Cardiac septum (tissue), 1 donor: ENCODE data around the gene REM2. TPM values are rescaled to one million over a fixed set of nuclear protein-coding genes. Genes with fewer than 3 reads are reported as not detected.
"Not testable (repeated sequence)": the region's sequence is repeated elsewhere in the genome, so short reads cannot be mapped to it uniquely, and the experiment has no call there.

Experiments used
- DNase-seq: peaks from one replicate; pipeline ENCODE4 v3.0.0-alpha.2; 2020; ENCODE audit warnings: low spot score
- intact Hi-C: fragments of 100-400 bp; cut with DNase I; formaldehyde crosslinking; loops from one replicate; pipeline ENCODE4 v1.14.0; 2022
- total RNA-seq: library from RNA; stranded (reverse); fragmentation: NEBNext Ultra II Directional; extraction: Animal tissue kit (Norgen Biotek cat#: 25700); gene quantifications from one replicate; pipeline ENCODE4 v1.2.1, GENCODE V29; 2021
- donor health status: DM: no; HTN: no; CAD: no.

Gene REM2
- total RNA-seq, 1 donor from 2014 or later, result 0.19 TPM

- intact Hi-C loops, result loop anchor here (10.0 kb wide), 1 partner anchor 462 kb away; no protein-coding TSS in a partner anchor
- no peak for DNase-seq
Observed at GRCh38 chr14:22846811-22847307, 36.2 kb upstream of the REM2 start.

- intact Hi-C loops, result loop anchor here (2.0 to 10.0 kb wide), 2 partner anchors 463 to 509 kb away; no protein-coding TSS in a partner anchor
- DNase-seq, result no peak
Observed at GRCh38 chr14:22847661-22848341, 35.2 kb upstream of the REM2 start.

- peak; percentile 82 for DNase-seq
- intact Hi-C loops, result loop anchor here (2.0 to 10.0 kb wide), 2 partner anchors 464 to 510 kb away; no protein-coding TSS in a partner anchor
Observed at GRCh38 chr14:22848351-22849164, 34.5 kb upstream of the REM2 start.

- intact Hi-C loops, result loop anchor here (2.0 to 10.0 kb wide), 2 partner anchors 465 to 511 kb away; no protein-coding TSS in a partner anchor
- DNase-seq, result peak; percentile 80
Observed at GRCh38 chr14:22849212-22849819, 33.7 kb upstream of the REM2 start.

GRCh38 chr14:22850944-22851764 lies 31.9 kb upstream of the REM2 start:
- intact Hi-C loops, result loop anchor here (2.0 to 5.0 kb wide), 3 partner anchors 22 to 294 kb away; partner anchors contain the start of gene MRPL52
- peak; percentile 93 for DNase-seq

GRCh38 chr14:22852178-22852577 lies 30.8 kb upstream of the REM2 start:
- DNase-seq, result not testable (repeated sequence)
- intact Hi-C loops, result loop anchor here (2.0 to 5.0 kb wide), 3 partner anchors 15 to 295 kb away; partner anchors contain the start of gene MMP14

- intact Hi-C loops, result loop anchor here (2.0 to 5.0 kb wide), 3 partner anchors 16 to 295 kb away; partner anchors contain the start of gene MMP14
- DNase-seq, result no peak
Observed at GRCh38 chr14:22852599-22852939, 30.5 kb upstream of the REM2 start.

GRCh38 chr14:22852940-22853767 lies 29.9 kb upstream of the REM2 start:
- intact Hi-C loops, result loop anchor here (1.0 to 5.0 kb wide), 4 partner anchors 16 to 296 kb away; partner anchors contain the start of gene MMP14
- DNase-seq, result peak; percentile 94

GRCh38 chr14:22854296-22854695 lies 28.7 kb upstream of the REM2 start:
- DNase-seq, result not testable (repeated sequence)
- intact Hi-C loops, result loop anchor here (5.0 kb wide), 2 partner anchors 197 to 297 kb away; no protein-coding TSS in a partner anchor

GRCh38 chr14:22854963-22855724 lies 27.9 kb upstream of the REM2 start:
- DNase-seq, result no peak
- intact Hi-C loops, result loop anchor here (5.0 kb wide), 2 partner anchors 198 to 298 kb away; no protein-coding TSS in a partner anchor

GRCh38 chr14:22856428-22856827 lies 26.6 kb upstream of the REM2 start:
- DNase-seq, result no peak
- intact Hi-C loops, result no loop called here

GRCh38 chr14:22860377-22860776 lies 22.6 kb upstream of the REM2 start:
- intact Hi-C loops, DNase-seq: not testable (repeated sequence)

GRCh38 chr14:22861651-22862050 lies 21.4 kb upstream of the REM2 start:
- intact Hi-C loops, result no loop called here

GRCh38 chr14:22864979-22865378 lies 18.0 kb upstream of the REM2 start:
- intact Hi-C loops, result no loop called here
- no peak for DNase-seq

More at GRCh38 chr14:22861651-22862050, 21.4 kb upstream of the REM2 start:
- DNase-seq, result no peak

- intact Hi-C loops, result no loop called here
- no peak for DNase-seq
Observed at GRCh38 chr14:22865424-22866405, 17.3 kb upstream of the REM2 start.

- intact Hi-C loops, result no loop called here
Observed at GRCh38 chr14:22866874-22867273, 16.1 kb upstream of the REM2 start.

More at GRCh38 chr14:22866874-22867273, 16.1 kb upstream of the REM2 start:
- no peak for DNase-seq
